ENCODE data around the gene RAD17. TPM values are rescaled to one million over a fixed set of nuclear protein-coding genes. Genes with fewer than 3 reads are reported as not detected.

The RAD17 gene
- total and polyA plus RNA-seq, 8 donors: 18.7 to 41.6 (median 37.3) TPM

DNA sequence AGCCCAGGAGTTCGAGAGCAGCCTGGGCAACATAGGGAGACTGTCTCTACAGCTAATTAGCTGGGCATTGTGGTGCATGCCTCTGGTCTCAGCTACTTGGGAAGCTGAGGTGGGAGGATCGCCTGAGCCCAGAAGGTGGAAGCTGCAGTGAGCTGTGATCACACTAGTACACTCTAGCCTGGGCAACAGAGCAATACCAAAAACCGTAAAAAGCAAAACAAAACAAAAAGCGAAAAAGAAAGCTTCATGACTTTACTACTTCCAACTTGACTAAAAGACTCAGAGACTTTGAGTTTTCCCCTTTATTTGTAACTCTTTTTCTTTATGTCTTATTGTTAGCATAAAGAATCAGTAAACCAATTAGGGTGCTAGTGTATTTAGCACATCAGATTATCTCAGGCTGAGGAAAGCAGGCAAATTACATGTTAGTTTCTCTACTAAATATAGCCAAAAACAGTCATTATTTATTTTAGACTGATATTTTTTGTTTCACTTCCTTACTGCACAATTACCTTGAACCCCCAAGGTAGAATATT is 5.4 kb downstream of the RAD17 start:
- no peak overlapping the region for H3K4me3 ChIP-seq
- TF ChIP-seq, protein P1, sequence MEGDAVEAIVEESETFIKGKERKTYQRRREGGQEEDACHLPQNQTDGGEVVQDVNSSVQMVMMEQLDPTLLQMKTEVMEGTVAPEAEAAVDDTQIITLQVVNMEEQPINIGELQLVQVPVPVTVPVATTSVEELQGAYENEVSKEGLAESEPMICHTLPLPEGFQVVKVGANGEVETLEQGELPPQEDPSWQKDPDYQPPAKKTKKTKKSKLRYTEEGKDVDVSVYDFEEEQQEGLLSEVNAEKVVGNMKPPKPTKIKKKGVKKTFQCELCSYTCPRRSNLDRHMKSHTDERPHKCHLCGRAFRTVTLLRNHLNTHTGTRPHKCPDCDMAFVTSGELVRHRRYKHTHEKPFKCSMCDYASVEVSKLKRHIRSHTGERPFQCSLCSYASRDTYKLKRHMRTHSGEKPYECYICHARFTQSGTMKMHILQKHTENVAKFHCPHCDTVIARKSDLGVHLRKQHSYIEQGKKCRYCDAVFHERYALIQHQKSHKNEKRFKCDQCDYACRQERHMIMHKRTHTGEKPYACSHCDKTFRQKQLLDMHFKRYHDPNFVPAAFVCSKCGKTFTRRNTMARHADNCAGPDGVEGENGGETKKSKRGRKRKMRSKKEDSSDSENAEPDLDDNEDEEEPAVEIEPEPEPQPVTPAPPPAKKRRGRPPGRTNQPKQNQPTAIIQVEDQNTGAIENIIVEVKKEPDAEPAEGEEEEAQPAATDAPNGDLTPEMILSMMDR (IDR thresholded peaks at IDR 0.05): no peak
- no peak for ATAC-seq

DNA sequence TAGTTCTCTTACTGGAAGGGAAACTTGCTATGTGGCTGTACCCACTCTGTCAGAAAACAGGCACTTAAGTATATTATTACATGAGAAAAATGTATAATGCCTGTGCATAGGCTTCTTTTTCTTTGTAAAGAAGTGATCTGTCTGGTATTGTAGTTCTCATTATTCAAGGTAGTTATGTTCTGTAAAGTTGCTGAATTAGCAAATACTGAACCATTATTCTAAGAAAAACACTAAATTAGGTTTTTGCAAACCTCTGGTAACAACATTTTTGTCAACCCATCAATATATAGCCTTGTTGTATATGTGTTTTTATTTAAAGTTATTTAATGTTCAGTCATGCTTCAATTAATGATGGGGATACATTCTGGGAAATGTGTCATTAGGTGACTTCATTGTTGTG is 8.8 kb downstream of the RAD17 start:
- DNase-seq (no peak), ATAC-seq (no peak)
- Histone ChIP-seq H3K9me3 (no peaks in the 10 kb centered on the region), H3K4me1 (no peaks in the 10 kb centered on the region), H3K36me3 (peaks cover 0 to 70% of the 10 kb centered on the region in 2 donors), H3K27me3 (no peaks in the 10 kb centered on the region), H3K4me3 (no peak overlapping the region), H3K27ac (no peak overlapping the region)
- intact Hi-C loops (cut with DNase I): no loop called here
- TF ChIP-seq, protein P1 (IDR thresholded peaks at IDR 0.05): no peak

More for the DNA sequence above, 5.4 kb downstream of the RAD17 start:
- Histone ChIP-seq H3K27me3 (no peaks in the 10 kb centered on the region), H3K27ac (no peak overlapping the region), H3K36me3 (peaks cover 0 to 38% of the 10 kb centered on the region in 2 donors), H3K9me3 (no peaks in the 10 kb centered on the region), H3K4me1 (peaks cover 8 to 17% of the 10 kb centered on the region in 2 donors)
- no peak for DNase-seq
- intact Hi-C loops (cut with DNase I): no loop called here

DNA sequence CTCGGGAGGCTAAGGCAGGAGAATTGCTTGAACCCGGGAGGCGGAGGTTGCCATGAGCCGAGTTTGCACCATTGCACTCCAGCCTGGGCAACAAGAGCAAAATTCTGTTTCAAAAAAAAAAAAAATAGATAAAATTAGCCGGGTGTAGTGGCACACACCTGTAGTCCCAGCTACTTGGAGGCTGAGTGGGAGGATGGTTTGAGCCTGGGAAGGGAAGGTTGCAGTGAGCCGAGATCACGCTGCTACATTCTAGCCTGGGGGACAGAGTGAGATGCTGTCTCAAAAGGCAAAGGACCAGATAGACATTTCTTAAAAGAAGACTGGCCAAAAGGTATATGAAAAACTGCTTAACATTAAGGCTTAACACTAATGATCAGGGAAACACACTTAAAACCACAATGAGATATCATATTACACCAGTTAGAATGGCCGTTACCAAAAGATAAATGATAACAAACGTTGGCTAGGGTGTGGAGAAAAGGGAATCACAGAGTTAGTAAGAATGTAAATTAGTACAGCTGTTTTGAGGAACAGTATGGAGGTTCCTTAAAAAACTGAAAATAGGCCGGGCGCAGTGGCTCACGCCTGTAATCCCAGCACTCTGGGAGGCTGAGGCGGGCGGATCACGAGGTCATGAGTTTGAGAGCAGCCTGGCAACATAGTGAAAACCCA is 35.2 kb downstream of the RAD17 start:
- no peak overlapping the region for H3K4me3 ChIP-seq
- intact Hi-C loops (cut with DNase I): no loop called here
- peaks cover 0 to 71% of the 10 kb centered on the region in 2 donors for H3K36me3 ChIP-seq
- no peak for DNase-seq
- no peaks in the 10 kb centered on the region for H3K4me1 ChIP-seq
- no peak overlapping the region for H3K27ac ChIP-seq
- peaks cover 0 to 2% of the 10 kb centered on the region in 2 donors for H3K9me3 ChIP-seq
- TF ChIP-seq, protein P1 (IDR thresholded peaks at IDR 0.05): no peak
- ATAC-seq: no peak
- no peaks in the 10 kb centered on the region for H3K27me3 ChIP-seq

DNA sequence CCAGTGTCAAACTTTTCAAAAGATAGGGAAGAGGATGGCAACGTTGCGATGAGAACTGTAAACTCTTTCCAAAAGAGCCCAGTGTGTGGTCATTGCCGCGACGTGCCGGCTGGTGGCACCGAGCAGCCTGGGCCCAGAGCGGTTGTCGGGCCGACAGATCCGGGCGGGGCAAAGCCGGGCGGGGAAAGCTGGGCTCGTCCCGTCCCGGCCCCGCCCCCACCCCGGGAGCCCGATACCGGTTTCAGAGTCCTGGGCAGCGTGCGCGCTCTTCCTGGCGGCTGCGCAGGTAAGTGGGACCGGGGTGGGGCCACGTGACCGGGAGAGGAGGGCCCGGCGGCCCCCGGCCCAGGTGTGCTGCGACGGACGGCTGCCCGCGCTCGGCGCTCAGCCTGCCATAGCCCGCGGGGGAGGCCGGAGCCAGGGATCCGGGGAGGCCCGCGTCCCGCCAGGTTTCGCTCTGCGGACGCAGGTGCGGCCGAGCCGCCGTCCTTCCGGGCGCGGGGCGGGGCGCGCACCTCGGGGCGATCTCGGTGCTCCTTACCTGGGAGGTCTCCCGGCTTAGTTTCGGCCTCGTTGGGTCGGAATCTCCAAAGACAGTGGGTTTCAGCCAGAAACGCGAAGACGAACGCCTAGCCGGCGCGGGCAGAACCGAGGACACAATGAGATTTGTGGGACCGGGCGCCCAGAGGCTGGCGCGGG is 45.4 kb downstream of the RAD17 start, which contains the start of gene MARVELD2:
MARVELD2 (plus strand) TSS at position 232 of the 699 bp plus-strand sequence. CDS start 4,270 bp downstream, outside the sequence.
- DNase-seq: peak; percentile 46 to 96 (median 88)
- peak; percentile 96 for ATAC-seq
- Histone ChIP-seq H3K4me1 (peaks cover 0 to 5% of the 10 kb centered on the region in 2 donors), H3K36me3 (peaks cover 0 to 36% of the 10 kb centered on the region in 2 donors), H3K27me3 (peaks cover 0 to 9% of the 10 kb centered on the region in 2 donors), H3K4me3 (peak within 1 kb of the TSS; percentile 50 to 62), H3K9me3 (no peaks in the 10 kb centered on the region), H3K27ac (peak within 1 kb of the TSS; percentile 81 to 86)
- intact Hi-C loops (cut with DNase I): loop anchor here in 1 of 2 donors (10.0 kb wide), 1 partner anchor 80 kb away; the partner anchor contains the start of gene OCLN
- TF ChIP-seq, protein P1 (IDR thresholded peaks at IDR 0.05): peak; percentile 33 to 38

DNA sequence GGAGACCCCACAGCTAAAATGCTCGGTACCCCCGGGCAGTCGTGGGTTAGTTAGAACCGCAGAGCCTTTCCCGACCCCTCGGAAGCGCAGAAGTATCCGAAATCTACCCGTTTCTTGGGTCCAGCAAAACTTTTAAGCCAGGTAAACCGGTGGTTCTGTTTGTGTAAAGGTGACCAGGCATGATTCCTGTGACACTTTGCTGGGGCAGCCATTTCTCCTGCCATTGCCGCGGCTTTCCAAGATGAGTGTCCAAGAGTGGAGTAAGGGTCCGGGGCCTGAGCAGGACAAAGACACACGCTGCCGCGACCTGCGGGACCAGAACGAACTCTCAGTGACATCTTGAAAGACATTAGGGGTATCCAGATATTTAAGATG is 46.0 kb downstream of the RAD17 start:
- ATAC-seq (peak; percentile 56), DNase-seq (peak in 1 of 4 donors; percentile 26)
- Histone ChIP-seq H3K9me3 (no peaks in the 10 kb centered on the region), H3K4me1 (peaks cover 0 to 5% of the 10 kb centered on the region in 2 donors), H3K4me3 (peak overlapping the region; percentile 50 to 62), H3K36me3 (peaks cover 0 to 32% of the 10 kb centered on the region in 2 donors), H3K27ac (peak overlapping the region; percentile 81 to 86), H3K27me3 (peaks cover 0 to 9% of the 10 kb centered on the region in 2 donors)
- intact Hi-C loops (cut with DNase I): loop anchor here in 1 of 2 donors (10.0 kb wide), 1 partner anchor 79 kb away; the partner anchor contains the start of gene OCLN
- TF ChIP-seq, protein P1 (IDR thresholded peaks at IDR 0.05): no peak
